ENCODE results near the gene VSIR.

The VSIR gene

GRCh38 chr10:71788954-71789353 lies 15.6 kb upstream of the VSIR start:
- no peaks in the 10 kb centered on the region for H3K36me3 ChIP-seq (ENCODE audit: insufficient read depth, low read length)
- H3K4me3 ChIP-seq (ENCODE audit: low read depth in 1 of 2, low read length in 2 of 2) = no peak overlapping the region
- H2AFZ ChIP-seq (ENCODE audit: low read depth, low read length) = no peak overlapping the region
- no peaks in the 10 kb centered on the region for H3K79me2 ChIP-seq (ENCODE audit: insufficient read depth, low read length)
- H4K20me1 ChIP-seq (ENCODE audit: insufficient read depth, low read length) = peaks cover 3% of the 10 kb centered on the region
- H3K9ac ChIP-seq (ENCODE audit: low read depth, low read length) = no peak overlapping the region
- H3K27me3 ChIP-seq (ENCODE audit: insufficient read depth, low read length, poor library complexity) = no peaks in the 10 kb centered on the region
- H3K27ac ChIP-seq (ENCODE audit: low read length) = no peak overlapping the region
- ATAC-seq (ENCODE audit: insufficient read depth, low read depth) = no peak
- TF ChIP-seq CTCF (IDR thresholded peaks at IDR 0.05; ENCODE audit: borderline replicate concordance, extremely low read depth, low read length, poor library complexity, severe bottlenecking) = no peak
- TF ChIP-seq EZH2 (IDR thresholded peaks at IDR 0.05; ENCODE audit: borderline replicate concordance, low read depth, low read length, severe bottlenecking) = no peak
- H3K4me1 ChIP-seq (ENCODE audit: insufficient read depth, low read length) = no peaks in the 10 kb centered on the region
- H3K4me2 ChIP-seq (ENCODE audit: insufficient read depth, low read length) = no peak overlapping the region
- DNase-seq = no peak
- H3K9me3 ChIP-seq (ENCODE audit: insufficient read depth, low read length, severe bottlenecking) = no peaks in the 10 kb centered on the region

- Histone ChIP-seq H3K27me3 (ENCODE audit: insufficient read depth, low read length, poor library complexity) (no peaks in the 10 kb centered on the region), H3K79me2 (ENCODE audit: insufficient read depth, low read length) (no peaks in the 10 kb centered on the region), H2AFZ (ENCODE audit: low read depth, low read length) (no peak overlapping the region), H3K9ac (ENCODE audit: low read depth, low read length) (no peak overlapping the region), H3K9me3 (ENCODE audit: insufficient read depth, low read length, severe bottlenecking) (no peaks in the 10 kb centered on the region), H4K20me1 (ENCODE audit: insufficient read depth, low read length) (no peaks in the 10 kb centered on the region; the same call in 1 of the 2 replicates), H3K4me1 (ENCODE audit: insufficient read depth, low read length) (no peaks in the 10 kb centered on the region), H3K4me2 (ENCODE audit: insufficient read depth, low read length) (no peak overlapping the region), H3K27ac (ENCODE audit: low read length) (no peak overlapping the region), H3K4me3 (ENCODE audit: low read depth in 1 of 2, low read length in 2 of 2) (no peak overlapping the region), H3K36me3 (ENCODE audit: insufficient read depth, low read length) (no peaks in the 10 kb centered on the region)
- TF ChIP-seq CTCF (IDR thresholded peaks at IDR 0.05; ENCODE audit: borderline replicate concordance, extremely low read depth, low read length, poor library complexity, severe bottlenecking) (no peak), EZH2 (IDR thresholded peaks at IDR 0.05; ENCODE audit: borderline replicate concordance, low read depth, low read length, severe bottlenecking) (no peak)
- DNase-seq = no peak
- ATAC-seq (ENCODE audit: insufficient read depth, low read depth) = no peak
These were observed 11.5 kb upstream of the VSIR start for GRCh38 chr10:71784679-71785272.

GRCh38 chr10:71783917-71784678 lies 10.8 kb upstream of the VSIR start:
- no peak overlapping the region for H3K9ac ChIP-seq (ENCODE audit: low read depth, low read length)
- H3K27ac ChIP-seq (ENCODE audit: low read length) = no peak overlapping the region
- no peaks in the 10 kb centered on the region for H3K79me2 ChIP-seq (ENCODE audit: insufficient read depth, low read length)
- no peak overlapping the region for H2AFZ ChIP-seq (ENCODE audit: low read depth, low read length)
- ATAC-seq (ENCODE audit: insufficient read depth, low read depth) (no peak), DNase-seq (no peak)
- H3K4me1 ChIP-seq (ENCODE audit: insufficient read depth, low read length) = no peaks in the 10 kb centered on the region
- no peaks in the 10 kb centered on the region; the same call in 1 of the 2 replicates for H4K20me1 ChIP-seq (ENCODE audit: insufficient read depth, low read length)
- H3K4me2 ChIP-seq (ENCODE audit: insufficient read depth, low read length) = no peak overlapping the region
- TF ChIP-seq CTCF (IDR thresholded peaks at IDR 0.05; ENCODE audit: borderline replicate concordance, extremely low read depth, low read length, poor library complexity, severe bottlenecking) = no peak
- no peak for TF ChIP-seq EZH2 (IDR thresholded peaks at IDR 0.05; ENCODE audit: borderline replicate concordance, low read depth, low read length, severe bottlenecking)
- H3K9me3 ChIP-seq (ENCODE audit: insufficient read depth, low read length, severe bottlenecking) = no peaks in the 10 kb centered on the region
- no peak overlapping the region for H3K4me3 ChIP-seq (ENCODE audit: low read depth in 1 of 2, low read length in 2 of 2)
- H3K36me3 ChIP-seq (ENCODE audit: insufficient read depth, low read length) = no peaks in the 10 kb centered on the region
- H3K27me3 ChIP-seq (ENCODE audit: insufficient read depth, low read length, poor library complexity) = no peaks in the 10 kb centered on the region

All from DND-41 (cell line).